Bronchial epithelial cell (primary cell): ENCODE measurements around the gene DHX35. TPM values are rescaled to one million over a fixed set of nuclear protein-coding genes. Genes with fewer than 3 reads are reported as not detected.

Experiments
- DNase-seq: peaks from one replicate; pipeline ENCODE4 v3.0.0-alpha.2; 2010; ENCODE audit warnings: low read depth
- FAIRE-seq: peaks from 2 replicates; lab custom pipeline; 2011; peaks lifted over from hg19 to GRCh38; lab: Jason Lieb, UNC
- H3K27me3 ChIP-seq: 2 replicates; pipeline ENCODE4 v1.5.1; 2011; ENCODE audit warnings: low read length; ENCODE audit not compliant: control insufficient read depth, insufficient read depth
- H3K36me3 ChIP-seq: 2 replicates; pipeline ENCODE4 v1.5.1; 2011; ENCODE audit warnings: low read length; ENCODE audit not compliant: control insufficient read depth, insufficient read depth
- H3K4me3 ChIP-seq: 2 replicates; pipeline ENCODE4 v1.5.1; 2011; ENCODE audit warnings: mild to moderate bottlenecking, low read depth, low read length, control low read depth
- CTCF ChIP-seq: IDR thresholded peaks from 2 replicates; pipeline ENCODE4 v1.5.1; 2011; ENCODE audit warnings: mild to moderate bottlenecking, moderate library complexity, low read length, control low read depth, inconsistent platforms; ENCODE audit not compliant: insufficient read depth, severe bottlenecking
- total RNA-seq: library from RNA; depleted of rRNA; stranded (reverse); fragments of >200 nt; gene quantifications from 2 replicates; pipeline ENCODE4 v1.2.1, GENCODE V29; 2014

Gene DHX35
- total RNA-seq, 1 donor from 2014 or later: 8.2 TPM

- TF ChIP-seq CTCF: no peak
- H3K27me3 ChIP-seq: no peaks in the 10 kb centered on the region
- H3K4me3 ChIP-seq: no peak overlapping the region
- FAIRE-seq (no peak), DNase-seq (no peak)
- H3K36me3 ChIP-seq: no peaks in the 10 kb centered on the region
Measured at GRCh38 chr20:38973107-38973506, 11.0 kb downstream of the DHX35 start.

- DNase-seq (peak; percentile 51), FAIRE-seq (no peak)
- no peaks in the 10 kb centered on the region for H3K27me3 ChIP-seq
- no peak overlapping the region for H3K4me3 ChIP-seq
- TF ChIP-seq CTCF: no peak
- H3K36me3 ChIP-seq: no peaks in the 10 kb centered on the region
Measured at GRCh38 chr20:38973645-38974044, 11.5 kb downstream of the DHX35 start.

- H3K36me3 ChIP-seq: no peaks in the 10 kb centered on the region
- no peaks in the 10 kb centered on the region for H3K27me3 ChIP-seq
- no peak overlapping the region for H3K4me3 ChIP-seq
- DNase-seq (no peak), FAIRE-seq (no peak)
- TF ChIP-seq CTCF: no peak
Measured at GRCh38 chr20:38975539-38976120, 13.5 kb downstream of the DHX35 start.

GRCh38 chr20:38979434-38979833, 17.3 kb downstream of the DHX35 start:
- H3K27me3 ChIP-seq: no peaks in the 10 kb centered on the region
- H3K4me3 ChIP-seq: no peak overlapping the region
- no peaks in the 10 kb centered on the region for H3K36me3 ChIP-seq
- no peak for TF ChIP-seq CTCF
- FAIRE-seq (no peak), DNase-seq (no peak)

- Histone ChIP-seq H3K36me3 (no peaks in the 10 kb centered on the region), H3K27me3 (no peaks in the 10 kb centered on the region), H3K4me3 (no peak overlapping the region)
- DNase-seq (no peak), FAIRE-seq (no peak)
- no peak for TF ChIP-seq CTCF
Measured at GRCh38 chr20:38979842-38980241, 17.7 kb downstream of the DHX35 start.

- no peak for DNase-seq
- TF ChIP-seq CTCF: no peak
- no peak overlapping the region for H3K4me3 ChIP-seq
- FAIRE-seq: no peak
- no peaks in the 10 kb centered on the region for H3K36me3 ChIP-seq
- H3K27me3 ChIP-seq: no peaks in the 10 kb centered on the region
Measured at GRCh38 chr20:38982291-38982690, 20.1 kb downstream of the DHX35 start.
